Karpas-422 (cell line): ENCODE results near the gene SULT1A3. TPM values are rescaled to one million over a fixed set of nuclear protein-coding genes. Genes with fewer than 3 reads are reported as not detected.
"Not testable (repeated sequence)": the region's sequence is repeated elsewhere in the genome, so short reads cannot be mapped to it uniquely, and the experiment has no call there.

ENCODE experiments used
- DNase-seq: peaks from one replicate; pipeline ENCODE4 v3.0.0-alpha.2; 2015
- H2AFZ ChIP-seq: fragments of 200-600 bp; sonication (generic); 2 replicates; pipeline ENCODE4 v1.6.1; 2014; ENCODE audit warnings: antibody characterized with exemption, low read length, mixed read lengths
- H3K27ac ChIP-seq: fragments of 200-600 bp; sonication (generic); 2 replicates; pipeline ENCODE4 v1.5.1; 2014; ENCODE audit warnings: mild to moderate bottlenecking, low read length, moderate library complexity
- H3K27me3 ChIP-seq: fragments of 200-600 bp; sonication (generic); 2 replicates; pipeline ENCODE4 v1.6.1; 2014; ENCODE audit warnings: low read length, mixed read lengths
- H3K36me3 ChIP-seq: fragments of 200-600 bp; sonication (generic); 2 replicates; pipeline ENCODE4 v1.6.1; 2014; ENCODE audit warnings: low read length, mixed read lengths; ENCODE audit not compliant: insufficient read depth
- H3K4me1 ChIP-seq: fragments of 200-600 bp; sonication (generic); 2 replicates; pipeline ENCODE4 v1.6.1; 2014; ENCODE audit warnings: mild to moderate bottlenecking, low read length, mixed read lengths
- H3K4me2 ChIP-seq: fragments of 200-600 bp; sonication (generic); 2 replicates; pipeline ENCODE4 v1.6.1; 2014; ENCODE audit warnings: low read length, low read depth, mild to moderate bottlenecking; ENCODE audit not compliant: poor library complexity, severe bottlenecking
- H3K4me3 ChIP-seq: fragments of 200-600 bp; sonication (generic); 2 replicates; pipeline ENCODE4 v1.5.1; 2014; ENCODE audit warnings: mild to moderate bottlenecking, antibody characterized with exemption, low read length, mixed read lengths
- H3K79me2 ChIP-seq: fragments of 200-600 bp; sonication (generic); 2 replicates; pipeline ENCODE4 v1.6.1; 2014; ENCODE audit warnings: mild to moderate bottlenecking, low read length, mixed read lengths
- H3K9ac ChIP-seq: fragments of 200-600 bp; sonication (generic); 2 replicates; pipeline ENCODE4 v1.6.0; 2014; ENCODE audit warnings: low read length
- H3K9me2 ChIP-seq: fragments of 200-600 bp; sonication (generic), shearing (Covaris generic); replicated peaks from 2 replicates; pipeline ENCODE4 v1.6.0; 2014; ENCODE audit warnings: mild to moderate bottlenecking, low read length, moderate library complexity; ENCODE audit not compliant: insufficient read depth
- H3K9me3 ChIP-seq: fragments of 300-700, 200-600 bp; sonication (generic); 2 replicates; pipeline ENCODE4 v1.6.1; 2014; ENCODE audit warnings: low read length, mixed read lengths
- H4K20me1 ChIP-seq: fragments of 200-600 bp; sonication (generic); 2 replicates; pipeline ENCODE4 v1.6.1; 2014; ENCODE audit warnings: mild to moderate bottlenecking, antibody characterized with exemption, low read length, low read depth; ENCODE audit not compliant: insufficient read depth
- total RNA-seq: library from RNA; depleted of rRNA; stranded (reverse); fragments of >200 nt; shearing (Covaris generic); gene quantifications from 2 replicates; pipeline ENCODE4 v1.2.3, GENCODE V29; 2014; ENCODE audit warnings: low replicate concordance; rRNA removed

The SULT1A3 gene
- total RNA-seq: 7.1 and 13.8 TPM in 2 replicates

DNA sequence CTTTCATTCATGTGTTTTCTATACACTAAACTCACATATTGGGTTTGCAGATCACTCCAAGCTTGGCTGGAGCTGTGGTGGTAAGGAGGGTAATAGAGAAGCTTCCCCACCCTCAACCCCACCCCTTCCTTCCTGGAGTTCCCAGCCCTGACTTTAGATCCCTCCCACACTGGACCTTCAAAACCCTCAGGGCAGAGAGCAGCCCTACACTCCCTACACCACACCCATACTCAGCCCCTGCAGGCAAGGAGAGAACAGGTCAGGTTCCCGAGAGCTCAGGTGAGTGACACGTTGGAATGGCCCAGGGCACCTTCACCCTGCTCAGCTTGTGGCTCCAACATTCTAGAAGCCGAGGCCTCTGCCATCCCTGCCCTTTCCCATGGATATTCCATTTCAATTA lies at the start of gene SULT1A3:
SULT1A3 (plus strand) TSS at position 207 of the 400 bp plus-strand sequence. CDS start 1,474 bp downstream, outside the sequence.
- H3K4me2 ChIP-seq, H3K9me3 ChIP-seq: not testable (repeated sequence)

GRCh38 chr16:30151091-30151490 lies 48.0 kb upstream of the SULT1A3 start:
- H4K20me1 ChIP-seq: no peaks in the 10 kb centered on the region
- H2AFZ ChIP-seq: 0 out of 2 replicates have a peak overlapping the region, but pooled peaks have one; percentile 43
- 0 out of 2 replicates have a peak, but pooled peaks cover 2% of the 10 kb centered on the region for H3K27me3 ChIP-seq
- H3K79me2 ChIP-seq: no peaks in the 10 kb centered on the region
- DNase-seq: peak; percentile 59
- no peak overlapping the region for H3K27ac ChIP-seq
- H3K36me3 ChIP-seq: no peaks in the 10 kb centered on the region; the same call in 1 of the 2 replicates
- H3K4me2 ChIP-seq: no peak overlapping the region
- H3K9ac ChIP-seq: no peak overlapping the region
- H3K9me3 ChIP-seq: peaks cover 12% of the 10 kb centered on the region
- no peaks in the 10 kb centered on the region for H3K9me2 ChIP-seq
- H3K4me3 ChIP-seq: no peak overlapping the region
- peaks cover 7% of the 10 kb centered on the region for H3K4me1 ChIP-seq

More for the DNA sequence above, at the start of gene SULT1A3:
- not testable (repeated sequence) for H3K4me3 ChIP-seq, H4K20me1 ChIP-seq, H2AFZ ChIP-seq, H3K36me3 ChIP-seq, DNase-seq, H3K4me1 ChIP-seq, H3K9ac ChIP-seq, H3K27me3 ChIP-seq, H3K9me2 ChIP-seq, H3K79me2 ChIP-seq, H3K27ac ChIP-seq

DNA sequence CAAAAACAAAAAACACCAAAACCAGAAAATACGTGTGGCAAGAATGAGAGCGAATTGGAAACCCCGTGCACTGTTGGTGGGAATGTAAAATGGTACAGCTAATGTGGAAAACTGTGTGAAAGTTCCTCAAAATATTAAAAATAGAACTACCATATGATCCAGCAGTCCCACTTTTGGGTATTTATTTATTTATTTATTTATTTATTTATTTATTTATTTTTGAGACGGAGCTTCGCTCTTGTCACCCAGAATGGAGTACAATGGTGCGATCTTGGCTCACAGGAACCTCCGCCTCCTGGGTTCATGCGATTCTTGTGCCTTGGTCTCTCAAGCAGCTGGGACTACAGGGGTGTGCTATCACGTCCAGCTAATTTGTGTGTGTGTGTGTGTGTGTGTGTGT lies 46.5 kb upstream of the SULT1A3 start:
- H3K9me3 ChIP-seq: peaks cover 12% of the 10 kb centered on the region
- H3K79me2 ChIP-seq: no peaks in the 10 kb centered on the region
- no peak overlapping the region for H3K4me2 ChIP-seq
- no peaks in the 10 kb centered on the region for H4K20me1 ChIP-seq
- no peak overlapping the region for H3K9ac ChIP-seq
- DNase-seq: no peak
- peaks cover 7% of the 10 kb centered on the region for H3K4me1 ChIP-seq
- no peaks in the 10 kb centered on the region; the same call in 1 of the 2 replicates for H3K36me3 ChIP-seq
- no peak overlapping the region for H3K27ac ChIP-seq
- no peak overlapping the region for H2AFZ ChIP-seq
- H3K9me2 ChIP-seq: no peaks in the 10 kb centered on the region
- H3K4me3 ChIP-seq: no peak overlapping the region
- 0 out of 2 replicates have a peak, but pooled peaks cover 2% of the 10 kb centered on the region for H3K27me3 ChIP-seq

DNA sequence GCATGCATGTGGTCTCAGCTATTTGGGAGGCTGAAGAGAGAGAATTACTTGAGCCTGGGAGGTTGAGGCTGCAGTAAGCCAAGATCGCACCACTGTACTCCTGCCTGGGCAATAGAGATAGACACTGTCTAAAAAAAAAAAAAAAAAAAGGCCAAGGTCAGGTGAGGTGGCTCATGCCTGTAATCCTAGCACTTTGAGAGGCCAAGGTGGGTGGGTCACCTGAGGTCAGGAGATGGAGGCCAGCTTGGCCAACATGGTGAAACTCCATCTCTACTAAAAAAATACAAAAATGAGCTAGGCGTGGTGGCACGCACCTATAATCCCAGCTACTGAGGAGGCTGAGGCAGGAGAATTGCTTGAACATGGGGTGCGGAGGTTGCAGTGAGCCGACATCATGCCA lies 43.9 kb upstream of the SULT1A3 start:
- Histone ChIP-seq H3K4me3 (no peak overlapping the region), H3K27ac (no peak overlapping the region), H3K9ac (no peak overlapping the region), H3K27me3 (no peaks in the 10 kb centered on the region), H4K20me1 (no peaks in the 10 kb centered on the region), H3K4me2 (no peak overlapping the region), H3K79me2 (no peaks in the 10 kb centered on the region), H3K4me1 (peaks cover 7% of the 10 kb centered on the region), H2AFZ (no peak overlapping the region), H3K9me3 (no peaks in the 10 kb centered on the region), H3K36me3 (no peaks in the 10 kb centered on the region; the same call in 1 of the 2 replicates), H3K9me2 (no peaks in the 10 kb centered on the region)
- no peak for DNase-seq

- DNase-seq: no peak
- H3K4me2 ChIP-seq: no peak overlapping the region
- no peak overlapping the region for H2AFZ ChIP-seq
- no peaks in the 10 kb centered on the region for H4K20me1 ChIP-seq
- H3K9me2 ChIP-seq: no peaks in the 10 kb centered on the region
- no peaks in the 10 kb centered on the region for H3K4me1 ChIP-seq
- no peaks in the 10 kb centered on the region for H3K27me3 ChIP-seq
- no peaks in the 10 kb centered on the region for H3K9me3 ChIP-seq
- no peak overlapping the region for H3K9ac ChIP-seq
- no peaks in the 10 kb centered on the region for H3K36me3 ChIP-seq
- H3K79me2 ChIP-seq: no peaks in the 10 kb centered on the region
- H3K27ac ChIP-seq: no peak overlapping the region
- no peak overlapping the region for H3K4me3 ChIP-seq
These were observed 41.8 kb upstream of the SULT1A3 start for GRCh38 chr16:30157214-30157613.

DNA sequence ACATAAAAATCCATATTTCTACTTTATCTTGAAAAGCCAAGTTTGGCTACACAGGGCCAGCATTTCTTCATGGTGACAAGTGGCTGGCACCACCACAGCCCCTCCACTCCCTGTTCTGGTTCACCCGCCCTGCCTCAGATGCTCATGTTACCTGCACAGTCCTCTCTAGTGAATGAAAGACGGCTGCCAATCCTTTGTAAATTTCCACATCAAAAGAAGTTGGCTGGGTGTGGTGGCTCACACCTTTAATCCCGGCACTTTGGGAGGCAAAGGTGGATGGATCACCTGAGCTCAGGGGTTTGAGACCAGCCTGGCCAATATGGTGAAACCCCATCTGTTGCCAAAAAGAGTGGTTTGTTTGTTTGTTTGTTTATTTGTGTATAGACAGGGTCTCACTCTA lies 35.5 kb upstream of the SULT1A3 start:
- Histone ChIP-seq H2AFZ (no peak overlapping the region), H3K36me3 (no peaks in the 10 kb centered on the region), H3K27ac (no peak overlapping the region), H3K79me2 (no peaks in the 10 kb centered on the region), H3K4me2 (no peak overlapping the region), H3K4me3 (no peak overlapping the region), H3K9me3 (no peaks in the 10 kb centered on the region), H3K9me2 (no peaks in the 10 kb centered on the region), H4K20me1 (no peaks in the 10 kb centered on the region), H3K27me3 (no peaks in the 10 kb centered on the region), H3K4me1 (peaks cover 4% of the 10 kb centered on the region), H3K9ac (no peak overlapping the region)
- no peak for DNase-seq

DNA sequence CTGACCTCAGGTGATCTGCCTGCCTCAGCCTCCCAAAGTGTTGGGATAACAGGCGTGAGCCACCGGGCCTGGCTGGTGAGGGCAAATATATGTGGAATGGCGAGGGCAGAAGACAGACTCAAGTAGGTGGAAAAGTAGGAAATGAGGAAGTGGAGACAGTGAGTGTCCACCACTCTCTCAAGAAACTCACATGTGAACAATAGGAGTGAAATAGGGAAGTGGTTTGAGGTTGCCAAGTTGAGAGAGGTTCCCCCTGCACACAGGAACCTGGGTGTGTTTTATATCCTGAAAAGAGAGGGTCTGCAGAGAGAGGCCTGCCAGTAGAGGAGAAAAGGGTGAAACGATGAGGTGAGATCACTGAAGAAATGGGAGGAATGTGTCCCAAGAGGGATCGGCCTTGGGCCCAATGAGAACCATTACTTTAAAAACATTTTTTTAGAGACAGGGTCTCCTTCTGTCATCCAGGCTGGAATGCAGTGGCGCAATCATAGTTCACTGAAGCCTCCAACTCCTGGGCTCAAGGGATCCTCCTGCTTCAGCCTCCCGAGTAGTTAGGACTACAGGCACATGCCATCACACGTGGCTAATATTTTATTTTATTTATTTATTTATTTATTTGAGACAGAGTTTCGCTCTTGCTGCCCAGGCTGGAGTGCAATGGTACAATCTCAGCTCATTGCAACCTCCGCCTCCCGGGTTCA lies 32.7 kb upstream of the SULT1A3 start:
- Histone ChIP-seq H3K4me2 (no peak overlapping the region), H3K9me3 (no peaks in the 10 kb centered on the region), H3K27ac (no peak overlapping the region), H3K27me3 (no peaks in the 10 kb centered on the region), H3K4me3 (no peak overlapping the region), H2AFZ (no peak overlapping the region), H3K4me1 (peaks cover 4% of the 10 kb centered on the region), H3K79me2 (no peaks in the 10 kb centered on the region), H4K20me1 (no peaks in the 10 kb centered on the region), H3K9ac (no peak overlapping the region), H3K9me2 (no peaks in the 10 kb centered on the region), H3K36me3 (no peaks in the 10 kb centered on the region)
- peak; percentile 52 for DNase-seq

- not testable (repeated sequence) for H3K36me3 ChIP-seq, H4K20me1 ChIP-seq, H3K4me2 ChIP-seq, DNase-seq, H3K9ac ChIP-seq, H3K4me3 ChIP-seq, H3K27ac ChIP-seq, H3K9me3 ChIP-seq, H3K4me1 ChIP-seq, H3K27me3 ChIP-seq, H2AFZ ChIP-seq, H3K9me2 ChIP-seq, H3K79me2 ChIP-seq
These were observed 30.3 kb upstream of the SULT1A3 start for GRCh38 chr16:30168746-30169145.
